Measurements from ENCODE around the gene NBAS. TPM values are rescaled to one million over a fixed set of nuclear protein-coding genes. Genes with fewer than 3 reads are reported as not detected.

The NBAS gene
- total RNA-seq, 1 experiment from 2014 or later, result 36.3 TPM

GRCh38 chr2:15547115-15547876, 13.8 kb downstream of the NBAS start:
- Histone ChIP-seq H3K27ac (ENCODE audit: low read length) (no peak overlapping the region), H3K27me3 (ENCODE audit: control insufficient read depth, insufficient read depth, low read length) (no peaks in the 10 kb centered on the region), H3K4me1 (ENCODE audit: control insufficient read depth, insufficient read depth, low read length) (no peaks in the 10 kb centered on the region), H3K4me3 (ENCODE audit: low read depth in 2 of 2, low read length in 2 of 2) (no peak overlapping the region), H3K9me3 (ENCODE audit: control insufficient read depth, insufficient read depth, low read depth, low read length) (no peaks in the 10 kb centered on the region), H3K36me3 (ENCODE audit: control insufficient read depth, insufficient read depth, low read length) (peaks cover 2% of the 10 kb centered on the region; the same call in 1 of the 2 replicates)
- no TSS peak for BruUV-seq (replicated peaks)
- DNase-seq (ENCODE audit: low read depth, low spot score) (no peak), ATAC-seq (no peak)
- ChIA-PET CTCF (interaction anchor here (0.6 kb wide), 1 partner anchor 712 kb away, joined by 3 read pairs; no protein-coding TSS in a partner anchor), POLR2A (no interaction called here)
- TF ChIP-seq SIN3A (IDR thresholded peaks at IDR 0.05; ENCODE audit: borderline replicate concordance, insufficient read depth, low read depth, low read length) (no peak), TCF7L2 (IDR thresholded peaks at IDR 0.05; ENCODE audit: low read depth, low read length) (no peak), POLR2AphosphoS5 (IDR thresholded peaks at IDR 0.05; ENCODE audit: low read depth, low read length) (no peak)
- TF ChIP-seq, protein P1, sequence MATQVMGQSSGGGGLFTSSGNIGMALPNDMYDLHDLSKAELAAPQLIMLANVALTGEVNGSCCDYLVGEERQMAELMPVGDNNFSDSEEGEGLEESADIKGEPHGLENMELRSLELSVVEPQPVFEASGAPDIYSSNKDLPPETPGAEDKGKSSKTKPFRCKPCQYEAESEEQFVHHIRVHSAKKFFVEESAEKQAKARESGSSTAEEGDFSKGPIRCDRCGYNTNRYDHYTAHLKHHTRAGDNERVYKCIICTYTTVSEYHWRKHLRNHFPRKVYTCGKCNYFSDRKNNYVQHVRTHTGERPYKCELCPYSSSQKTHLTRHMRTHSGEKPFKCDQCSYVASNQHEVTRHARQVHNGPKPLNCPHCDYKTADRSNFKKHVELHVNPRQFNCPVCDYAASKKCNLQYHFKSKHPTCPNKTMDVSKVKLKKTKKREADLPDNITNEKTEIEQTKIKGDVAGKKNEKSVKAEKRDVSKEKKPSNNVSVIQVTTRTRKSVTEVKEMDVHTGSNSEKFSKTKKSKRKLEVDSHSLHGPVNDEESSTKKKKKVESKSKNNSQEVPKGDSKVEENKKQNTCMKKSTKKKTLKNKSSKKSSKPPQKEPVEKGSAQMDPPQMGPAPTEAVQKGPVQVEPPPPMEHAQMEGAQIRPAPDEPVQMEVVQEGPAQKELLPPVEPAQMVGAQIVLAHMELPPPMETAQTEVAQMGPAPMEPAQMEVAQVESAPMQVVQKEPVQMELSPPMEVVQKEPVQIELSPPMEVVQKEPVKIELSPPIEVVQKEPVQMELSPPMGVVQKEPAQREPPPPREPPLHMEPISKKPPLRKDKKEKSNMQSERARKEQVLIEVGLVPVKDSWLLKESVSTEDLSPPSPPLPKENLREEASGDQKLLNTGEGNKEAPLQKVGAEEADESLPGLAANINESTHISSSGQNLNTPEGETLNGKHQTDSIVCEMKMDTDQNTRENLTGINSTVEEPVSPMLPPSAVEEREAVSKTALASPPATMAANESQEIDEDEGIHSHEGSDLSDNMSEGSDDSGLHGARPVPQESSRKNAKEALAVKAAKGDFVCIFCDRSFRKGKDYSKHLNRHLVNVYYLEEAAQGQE (IDR thresholded peaks at IDR 0.05; ENCODE audit: insufficient read depth in 1 of 2, low read depth in 2 of 2, low read length in 1 of 2), result no peak
- TF ChIP-seq, protein P2, sequence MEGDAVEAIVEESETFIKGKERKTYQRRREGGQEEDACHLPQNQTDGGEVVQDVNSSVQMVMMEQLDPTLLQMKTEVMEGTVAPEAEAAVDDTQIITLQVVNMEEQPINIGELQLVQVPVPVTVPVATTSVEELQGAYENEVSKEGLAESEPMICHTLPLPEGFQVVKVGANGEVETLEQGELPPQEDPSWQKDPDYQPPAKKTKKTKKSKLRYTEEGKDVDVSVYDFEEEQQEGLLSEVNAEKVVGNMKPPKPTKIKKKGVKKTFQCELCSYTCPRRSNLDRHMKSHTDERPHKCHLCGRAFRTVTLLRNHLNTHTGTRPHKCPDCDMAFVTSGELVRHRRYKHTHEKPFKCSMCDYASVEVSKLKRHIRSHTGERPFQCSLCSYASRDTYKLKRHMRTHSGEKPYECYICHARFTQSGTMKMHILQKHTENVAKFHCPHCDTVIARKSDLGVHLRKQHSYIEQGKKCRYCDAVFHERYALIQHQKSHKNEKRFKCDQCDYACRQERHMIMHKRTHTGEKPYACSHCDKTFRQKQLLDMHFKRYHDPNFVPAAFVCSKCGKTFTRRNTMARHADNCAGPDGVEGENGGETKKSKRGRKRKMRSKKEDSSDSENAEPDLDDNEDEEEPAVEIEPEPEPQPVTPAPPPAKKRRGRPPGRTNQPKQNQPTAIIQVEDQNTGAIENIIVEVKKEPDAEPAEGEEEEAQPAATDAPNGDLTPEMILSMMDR (IDR thresholded peaks at IDR 0.05), result no peak
- intact Hi-C loops (cut with micrococcal nuclease; ENCODE audit: unreplicated experiment), result no loop called here
- in situ Hi-C loops (cut with HindIII; ENCODE audit: low pct_unique_long_range_greater_than_20kb, low sequenced_read_pairs), result no loop called here

DNA sequence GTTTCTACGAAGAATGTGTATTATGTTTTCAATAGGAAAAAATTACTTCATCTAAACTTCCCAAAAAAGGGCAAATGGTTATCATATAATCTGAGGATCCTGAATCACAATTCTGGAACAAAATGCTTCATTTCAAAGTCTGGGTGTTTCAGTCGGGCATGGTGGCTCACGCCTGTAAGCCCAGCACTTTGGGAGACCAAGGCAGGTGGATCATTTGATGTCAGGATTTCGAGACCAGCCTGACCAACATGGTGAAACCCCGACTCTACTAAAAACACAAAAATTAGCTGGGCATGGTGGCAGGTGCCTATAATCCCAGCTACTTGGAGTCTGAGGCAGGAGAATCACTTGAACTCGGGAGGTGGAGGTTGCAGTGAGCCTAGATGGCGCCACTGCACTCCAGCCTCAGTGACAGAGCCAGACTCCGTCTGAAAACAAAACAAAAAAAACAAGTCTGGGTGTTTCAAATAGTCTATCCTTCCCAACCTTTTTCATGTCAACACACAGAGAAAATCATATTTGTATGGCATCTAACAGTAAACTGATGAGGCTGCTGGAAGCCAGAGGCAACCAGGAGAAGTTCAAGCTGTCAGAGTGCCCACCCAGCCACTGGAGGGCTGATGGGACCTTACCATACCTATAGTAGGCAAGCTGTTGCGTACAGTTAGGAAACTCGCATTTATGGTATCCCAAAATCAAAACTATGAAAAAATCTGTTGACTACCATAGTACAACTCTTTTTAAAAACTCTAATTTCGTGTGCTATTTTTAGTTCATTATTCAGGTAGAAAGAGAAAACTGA, 14.6 kb downstream of the NBAS start:
- ATAC-seq (no peak), DNase-seq (ENCODE audit: low read depth, low spot score) (no peak)
- BruUV-seq (replicated peaks), result no TSS peak
- ChIA-PET CTCF (no interaction called here), POLR2A (no interaction called here)
- Histone ChIP-seq H3K27ac (ENCODE audit: low read length) (no peak overlapping the region), H3K4me1 (ENCODE audit: control insufficient read depth, insufficient read depth, low read length) (no peaks in the 10 kb centered on the region), H3K4me3 (ENCODE audit: low read depth in 2 of 2, low read length in 2 of 2) (no peak overlapping the region), H3K9me3 (ENCODE audit: control insufficient read depth, insufficient read depth, low read depth, low read length) (no peaks in the 10 kb centered on the region), H3K36me3 (ENCODE audit: control insufficient read depth, insufficient read depth, low read length) (peaks cover 2% of the 10 kb centered on the region; the same call in 1 of the 2 replicates), H3K27me3 (ENCODE audit: control insufficient read depth, insufficient read depth, low read length) (no peaks in the 10 kb centered on the region)
- TF ChIP-seq SIN3A (IDR thresholded peaks at IDR 0.05; ENCODE audit: borderline replicate concordance, insufficient read depth, low read depth, low read length) (no peak), TCF7L2 (IDR thresholded peaks at IDR 0.05; ENCODE audit: low read depth, low read length) (no peak), POLR2AphosphoS5 (IDR thresholded peaks at IDR 0.05; ENCODE audit: low read depth, low read length) (no peak)
- TF ChIP-seq, protein P2 (IDR thresholded peaks at IDR 0.05), result peak; percentile 78
- TF ChIP-seq, protein P1 (IDR thresholded peaks at IDR 0.05; ENCODE audit: insufficient read depth in 1 of 2, low read depth in 2 of 2, low read length in 1 of 2), result no peak
- intact Hi-C loops (cut with micrococcal nuclease; ENCODE audit: unreplicated experiment) (no loop called here), in situ Hi-C loops (cut with HindIII; ENCODE audit: low pct_unique_long_range_greater_than_20kb, low sequenced_read_pairs) (no loop called here)

Data from Panc1 (cell line).